ACHN (cell line): ENCODE results near the gene DSC2.
"Not testable (repeated sequence)": the region's sequence is repeated elsewhere in the genome, so short reads cannot be mapped to it uniquely, and the experiment has no call there.

Source experiments
- DNase-seq: peaks from one replicate; pipeline ENCODE4 v3.0.0-alpha.2; 2015
- in situ Hi-C: cut with HindIII; loops from 2 replicates; pipeline ENCODE4 v1.10.0; 2017; ENCODE audit warnings: low sequenced_read_pairs, low pct_ligation_motif_present, low pct_unique_long_range_greater_than_20kb

DSC2 gene

GRCh38 chr18:31102025-31102684, at the start of gene DSC2:
Gene DSC2 (minus strand): TSS chr18:31102421. CDS start chr18:31101971, 450 bp downstream.
- DNase-seq = no peak
- in situ Hi-C loops = no loop called here

GRCh38 chr18:31149351-31149750, 47.1 kb upstream of the DSC2 start:
- in situ Hi-C loops = no loop called here
- DNase-seq = no peak

GRCh38 chr18:31148600-31148999, 46.4 kb upstream of the DSC2 start:
- DNase-seq = no peak
- in situ Hi-C loops = no loop called here

GRCh38 chr18:31146809-31147208, 44.6 kb upstream of the DSC2 start:
- no peak for DNase-seq
- in situ Hi-C loops = no loop called here

- DNase-seq = no peak
- in situ Hi-C loops = no loop called here
Observed at GRCh38 chr18:31143025-31143424, 40.8 kb upstream of the DSC2 start.

GRCh38 chr18:31138709-31139108, 36.5 kb upstream of the DSC2 start:
- in situ Hi-C loops = no loop called here
- DNase-seq = no peak

- in situ Hi-C loops = no loop called here
- DNase-seq = no peak
Observed at GRCh38 chr18:31134988-31135529, 32.8 kb upstream of the DSC2 start.

- in situ Hi-C loops = no loop called here
- DNase-seq = no peak
Observed at GRCh38 chr18:31129398-31130115, 27.3 kb upstream of the DSC2 start.

- no peak for DNase-seq
- in situ Hi-C loops = no loop called here
Observed at GRCh38 chr18:31125878-31126277, 23.7 kb upstream of the DSC2 start.

- in situ Hi-C loops, DNase-seq: not testable (repeated sequence)
Observed at GRCh38 chr18:31123125-31123524, 20.9 kb upstream of the DSC2 start.

GRCh38 chr18:31120594-31120993, 18.4 kb upstream of the DSC2 start:
- in situ Hi-C loops = no loop called here
- no peak for DNase-seq

GRCh38 chr18:31116853-31117595, 14.8 kb upstream of the DSC2 start:
- no peak for DNase-seq
- in situ Hi-C loops = no loop called here

- in situ Hi-C loops = no loop called here
- no peak for DNase-seq
Observed at GRCh38 chr18:31112804-31113203, 10.6 kb upstream of the DSC2 start.

- no peak for DNase-seq
- in situ Hi-C loops = no loop called here
Observed at GRCh38 chr18:31105733-31106132, 3.5 kb upstream of the DSC2 start.

GRCh38 chr18:31104444-31104843, 2.2 kb upstream of the DSC2 start:
- in situ Hi-C loops = no loop called here
- DNase-seq = no peak

- in situ Hi-C loops = no loop called here
- DNase-seq = no peak
Observed at GRCh38 chr18:31103423-31103822, 1.2 kb upstream of the DSC2 start.

- in situ Hi-C loops = no loop called here
- DNase-seq = no peak
Observed at GRCh38 chr18:31102941-31103340, 720 bp upstream of the DSC2 start.

GRCh38 chr18:31101183-31102024, 817 bp downstream of the DSC2 start:
- in situ Hi-C loops = no loop called here
- peak; percentile 5 for DNase-seq
